GM21619 (cell line): ENCODE results near the gene CRYBG1.
"Not testable (repeated sequence)": the region's sequence is repeated elsewhere in the genome, so short reads cannot be mapped to it uniquely, and the experiment has no call there.

ENCODE experiments used
- ATAC-seq: cut with Tn5 transposase; IDR thresholded peaks from one replicate; pipeline ENCODE4 v1.9.1; 2021; ENCODE audit not compliant: unreplicated experiment

CRYBG1 gene

DNA sequence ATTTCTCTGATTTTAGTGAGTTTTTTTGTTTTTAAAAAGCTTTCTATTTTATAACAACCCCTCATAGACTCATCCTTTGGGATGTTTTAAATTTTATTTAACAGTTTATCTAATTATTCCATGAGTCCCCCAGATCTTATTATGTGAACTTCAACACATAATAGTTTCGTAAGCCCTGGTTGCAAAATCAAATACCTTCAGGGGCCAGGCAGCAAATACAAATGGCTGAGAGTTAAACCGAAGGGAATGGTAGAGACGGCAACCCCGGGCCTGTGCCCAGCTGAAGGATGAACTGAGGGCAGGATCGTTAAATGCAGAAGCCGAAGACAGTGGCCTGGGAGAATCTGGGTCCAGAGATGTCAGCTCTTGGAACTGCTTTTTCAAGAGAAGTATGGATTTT is 180.4 kb downstream of the CRYBG1 start:
- ATAC-seq, result no peak

DNA sequence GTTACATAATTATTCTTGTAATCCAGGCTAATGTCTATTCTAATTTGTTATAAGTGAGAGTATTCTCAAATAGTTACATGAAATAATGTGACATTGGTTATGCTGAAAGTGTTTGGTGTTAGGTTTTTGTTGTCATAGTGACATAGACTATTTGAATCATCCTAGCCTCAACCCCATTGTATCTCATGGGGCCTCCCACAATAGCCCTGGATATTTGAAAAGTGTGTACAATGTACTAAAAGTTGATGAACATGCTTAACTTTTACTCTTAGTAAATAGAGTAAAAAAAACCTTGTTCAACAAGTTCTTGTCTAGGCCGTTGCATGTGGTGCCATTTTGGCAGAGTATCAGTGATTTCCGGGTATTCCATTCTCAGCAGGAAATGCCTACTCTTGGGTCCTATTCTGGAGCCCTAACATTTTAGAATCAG is 185.8 kb downstream of the CRYBG1 start:
- no peak for ATAC-seq

DNA sequence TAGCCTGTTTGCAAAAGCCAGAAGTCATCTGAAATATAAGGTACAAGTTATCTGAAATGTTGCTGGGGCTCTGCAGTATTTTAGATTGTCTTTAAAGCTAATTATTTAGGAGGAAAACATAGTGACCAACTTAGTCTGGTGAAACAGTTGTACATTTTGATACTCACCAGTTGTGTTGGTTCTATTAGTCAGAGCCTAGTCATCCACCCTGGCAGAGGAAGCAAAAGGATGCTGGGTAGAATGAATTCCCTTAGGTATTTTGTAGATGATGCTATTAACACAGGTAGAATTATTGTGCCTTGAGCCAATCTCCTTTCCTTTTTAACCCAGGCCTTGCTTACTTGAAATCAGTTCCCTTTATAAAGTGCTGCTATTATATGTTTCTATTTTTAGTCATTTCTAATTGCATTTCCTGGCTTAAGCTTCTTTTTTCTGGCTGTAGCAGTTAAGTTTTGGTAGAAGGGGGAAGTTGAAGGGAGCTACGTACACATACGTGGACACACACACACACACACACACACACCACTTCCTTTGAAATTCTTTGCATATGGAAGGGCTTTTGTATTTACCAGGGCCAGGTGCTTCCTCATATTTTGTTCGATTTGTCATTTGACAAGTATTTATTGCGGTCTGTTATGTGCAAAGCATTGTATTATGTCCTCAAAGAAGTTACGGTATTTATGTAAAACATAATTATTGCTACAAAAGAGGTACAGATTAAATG is 186.3 kb downstream of the CRYBG1 start:
- ATAC-seq, result no peak

DNA sequence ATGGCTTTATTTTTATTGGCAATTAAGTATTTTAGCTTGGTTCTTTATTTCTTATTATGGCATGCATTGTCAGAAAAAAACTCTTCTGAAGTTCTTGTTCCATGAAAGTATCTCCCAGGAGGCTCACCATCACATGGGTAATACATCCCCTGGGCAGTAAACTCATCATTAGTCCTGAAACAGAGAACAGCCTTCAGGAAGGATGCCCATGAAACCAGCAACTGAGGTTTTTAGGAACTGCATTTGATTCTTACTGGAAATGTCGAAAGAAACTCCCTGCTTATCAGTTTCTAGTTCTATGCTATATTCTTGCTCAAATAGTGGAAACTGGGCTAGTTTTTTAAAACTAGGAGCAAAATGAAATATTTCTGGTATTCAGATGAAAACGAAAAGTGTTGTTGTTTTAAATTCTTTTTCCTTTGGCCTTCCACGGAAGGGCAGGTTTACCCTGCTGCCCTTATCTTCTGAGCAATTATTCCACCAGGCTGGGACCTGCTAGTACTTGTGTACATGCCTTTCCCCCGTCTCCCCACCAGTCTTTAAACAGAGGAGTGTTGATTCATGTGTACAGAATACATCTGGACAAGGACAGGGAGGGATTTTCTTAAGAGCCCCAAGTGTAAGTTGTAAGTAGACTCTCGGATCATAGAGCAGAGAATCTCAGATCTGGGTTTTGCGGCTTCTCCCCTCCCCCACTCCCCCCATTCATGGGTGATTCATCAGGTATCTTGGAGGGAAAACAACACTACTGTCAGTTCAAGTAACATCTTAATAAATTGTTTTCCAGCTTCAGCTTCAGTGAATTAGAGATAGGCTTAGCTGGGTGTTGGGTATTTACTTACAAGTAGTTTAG is 187.3 kb downstream of the CRYBG1 start:
- no peak for ATAC-seq

DNA sequence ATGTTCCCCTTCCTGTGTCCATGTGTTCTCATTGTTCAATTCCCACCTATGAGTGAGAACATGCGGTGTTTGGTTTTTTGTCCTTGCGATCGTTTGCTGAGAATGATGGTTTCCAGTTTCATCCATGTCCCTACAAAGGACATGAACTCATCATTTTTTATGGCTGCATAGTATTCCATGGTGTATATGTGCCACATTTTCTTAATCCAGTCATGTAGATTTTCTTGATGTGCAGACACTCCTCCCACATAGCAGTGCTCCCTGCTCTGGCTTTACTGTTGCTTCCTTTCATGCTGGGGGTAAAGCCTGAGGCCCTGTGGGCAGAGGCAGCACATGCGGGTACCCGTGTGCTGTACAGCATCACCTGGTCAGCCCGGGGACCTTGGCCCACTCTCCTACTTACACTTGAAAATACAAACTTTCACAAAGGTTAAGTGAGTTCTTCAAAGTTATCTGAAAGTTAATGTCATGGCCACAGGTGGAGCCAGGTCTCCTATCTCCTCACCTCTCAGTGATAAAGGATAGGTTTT is 188.5 kb downstream of the CRYBG1 start:
- ATAC-seq, result not testable (repeated sequence)

DNA sequence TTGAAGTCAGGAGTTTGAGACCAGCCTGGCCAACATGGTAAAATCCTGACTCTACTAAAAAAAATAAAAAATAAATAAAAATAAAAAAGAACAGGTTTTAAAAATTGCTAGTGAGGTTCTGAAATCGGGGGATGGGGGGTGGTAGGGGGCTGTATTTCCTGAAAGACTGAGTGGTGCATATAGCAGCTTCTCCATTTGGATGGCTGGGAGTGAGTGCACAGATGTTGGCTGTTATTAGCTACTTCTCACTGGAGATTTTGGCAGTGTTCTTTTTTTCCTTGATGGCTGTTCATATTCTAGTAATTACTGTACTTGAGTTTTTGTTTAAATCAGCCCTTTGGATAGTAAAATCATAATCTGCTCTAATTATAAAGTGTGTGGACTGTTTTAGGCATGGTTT is 189.0 kb downstream of the CRYBG1 start:
- ATAC-seq, result no peak

DNA sequence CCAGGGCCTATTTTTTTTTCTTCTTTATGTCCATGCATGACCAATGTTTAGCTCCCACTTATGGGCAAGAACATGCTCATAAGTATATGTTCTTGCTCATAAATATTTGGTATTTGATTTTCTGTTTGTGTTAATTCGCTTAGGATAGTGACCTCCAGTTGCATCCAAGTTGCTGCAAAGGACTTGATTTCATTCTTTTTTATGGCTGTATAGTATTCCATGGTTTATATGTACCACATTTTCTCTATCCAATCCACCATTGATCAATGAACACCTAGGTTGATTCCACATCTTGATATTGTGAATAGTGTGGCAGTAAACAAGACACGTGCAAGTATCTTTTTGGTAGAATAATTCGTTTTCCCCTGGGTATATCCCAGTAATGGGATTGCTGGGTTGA is 190.6 kb downstream of the CRYBG1 start:
- ATAC-seq, result no peak

DNA sequence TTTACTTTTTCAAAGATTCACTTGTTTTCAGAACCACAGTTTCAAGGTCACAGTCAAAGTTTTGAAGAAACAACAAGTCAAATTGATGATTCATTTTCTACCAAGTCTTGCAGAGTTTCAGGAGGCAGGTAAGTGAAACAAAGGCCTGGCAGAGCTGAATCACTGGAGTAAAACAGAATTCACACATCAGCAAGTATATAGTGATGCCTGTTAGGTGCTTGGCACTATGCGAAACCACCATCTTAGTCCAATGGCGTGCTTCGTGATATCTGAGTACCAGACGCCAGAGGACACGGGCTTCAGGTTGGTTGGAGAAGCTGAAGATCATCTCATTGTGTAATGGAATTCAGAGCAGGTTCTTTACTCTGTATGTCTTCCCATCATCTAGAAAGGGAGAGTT is 192.9 kb downstream of the CRYBG1 start:
- ATAC-seq, result no peak

DNA sequence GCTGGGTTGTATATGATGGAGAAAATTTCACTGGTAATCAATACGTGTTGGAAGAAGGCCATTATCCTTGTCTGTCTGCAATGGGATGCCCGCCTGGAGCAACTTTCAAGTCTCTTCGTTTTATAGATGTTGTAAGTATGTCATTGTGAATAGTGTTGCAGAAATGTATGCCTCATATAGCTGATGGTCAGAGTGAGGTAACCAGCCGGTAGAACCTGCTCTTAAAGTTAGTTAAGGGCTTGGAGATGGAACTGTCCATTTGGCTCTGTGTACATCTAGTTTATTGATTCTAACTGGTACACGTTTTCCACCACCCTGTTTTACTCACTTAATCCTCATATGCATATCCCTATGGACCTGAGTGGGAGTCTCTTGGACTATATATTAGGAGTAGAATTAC is 195.2 kb downstream of the CRYBG1 start:
- ATAC-seq, result no peak

DNA sequence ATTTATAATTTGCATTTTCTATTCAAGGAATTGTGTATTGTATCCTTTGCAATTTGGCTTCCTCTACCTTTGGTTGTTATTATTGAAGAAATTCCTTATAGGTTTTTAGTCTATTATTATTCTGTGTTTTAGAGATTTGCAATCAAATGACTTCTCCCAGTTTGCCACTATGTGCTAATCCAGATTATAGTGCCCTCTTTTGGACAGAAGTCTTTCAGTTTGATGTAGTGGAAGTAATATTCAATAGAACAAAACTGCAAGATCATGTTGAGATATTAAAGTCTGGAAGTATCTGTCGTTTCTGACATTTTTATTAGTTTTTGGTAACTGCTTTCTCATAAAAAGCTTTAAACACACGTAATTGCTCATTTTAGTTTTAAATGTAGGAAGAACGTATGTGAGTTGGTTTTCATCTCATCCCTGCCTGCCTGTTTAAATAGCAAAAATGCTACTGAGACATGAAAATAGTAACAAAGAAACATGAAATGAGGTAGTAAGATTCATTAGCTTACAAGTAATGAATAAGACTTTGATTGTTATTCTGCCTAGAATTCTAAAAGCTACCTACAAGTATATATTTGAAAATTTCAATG is 195.9 kb downstream of the CRYBG1 start:
- ATAC-seq, result no peak

DNA sequence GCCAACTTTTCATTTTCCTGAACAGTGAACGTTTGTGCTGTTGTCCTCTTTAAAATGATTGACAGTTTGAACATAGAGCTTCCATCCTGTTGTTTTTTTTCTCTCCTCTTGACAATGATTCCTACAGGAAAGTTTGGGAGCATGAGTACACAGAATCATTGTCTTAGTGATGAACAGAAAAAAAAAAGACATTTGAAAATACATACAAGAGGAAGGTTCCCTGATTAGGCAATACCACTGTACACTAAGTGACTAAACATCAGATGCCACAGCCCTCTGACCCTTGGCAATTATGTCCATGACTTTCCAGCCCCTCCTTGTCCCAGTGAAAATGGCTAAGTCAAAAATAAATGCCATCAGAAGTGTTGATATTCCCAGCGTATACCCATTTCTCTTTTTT is 197.3 kb downstream of the CRYBG1 start:
- ATAC-seq, result no peak

DNA sequence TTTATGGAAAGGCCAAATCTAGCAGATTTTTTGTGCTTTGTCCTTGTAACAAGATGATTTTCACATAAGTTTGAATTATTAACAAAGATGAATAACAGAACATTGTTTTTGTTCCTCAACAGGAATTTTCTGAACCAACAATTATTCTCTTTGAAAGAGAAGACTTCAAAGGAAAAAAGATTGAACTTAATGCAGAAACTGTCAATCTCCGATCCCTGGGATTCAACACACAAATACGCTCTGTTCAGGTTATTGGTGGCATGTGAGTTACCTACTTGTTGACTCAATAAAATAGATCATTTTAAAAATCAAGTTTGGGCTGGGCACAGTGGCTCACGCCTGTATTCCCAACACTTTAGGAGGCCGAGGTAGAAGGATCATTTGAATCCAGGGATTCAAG is 197.8 kb downstream of the CRYBG1 start:
- ATAC-seq, result no peak

DNA sequence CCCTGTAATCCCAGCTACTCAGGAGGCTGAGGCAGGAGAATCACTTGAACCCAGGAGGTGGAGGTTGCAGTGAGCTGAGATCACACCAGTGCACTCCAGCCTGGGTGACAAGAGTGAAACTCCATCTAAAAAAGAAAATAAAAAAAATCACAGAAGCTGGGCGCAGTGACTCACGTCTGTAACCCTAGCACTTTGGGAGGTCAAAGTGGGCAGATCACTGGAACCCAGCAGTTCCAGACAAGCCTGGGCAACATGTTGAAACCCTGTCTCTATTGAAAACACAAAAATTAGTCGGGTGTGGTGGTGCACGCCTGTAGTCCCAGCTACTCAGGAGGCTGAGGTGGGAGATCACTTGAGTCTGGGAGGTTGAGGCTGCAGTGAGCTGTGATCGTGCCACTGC is 199.1 kb downstream of the CRYBG1 start:
- ATAC-seq, result not testable (repeated sequence)

DNA sequence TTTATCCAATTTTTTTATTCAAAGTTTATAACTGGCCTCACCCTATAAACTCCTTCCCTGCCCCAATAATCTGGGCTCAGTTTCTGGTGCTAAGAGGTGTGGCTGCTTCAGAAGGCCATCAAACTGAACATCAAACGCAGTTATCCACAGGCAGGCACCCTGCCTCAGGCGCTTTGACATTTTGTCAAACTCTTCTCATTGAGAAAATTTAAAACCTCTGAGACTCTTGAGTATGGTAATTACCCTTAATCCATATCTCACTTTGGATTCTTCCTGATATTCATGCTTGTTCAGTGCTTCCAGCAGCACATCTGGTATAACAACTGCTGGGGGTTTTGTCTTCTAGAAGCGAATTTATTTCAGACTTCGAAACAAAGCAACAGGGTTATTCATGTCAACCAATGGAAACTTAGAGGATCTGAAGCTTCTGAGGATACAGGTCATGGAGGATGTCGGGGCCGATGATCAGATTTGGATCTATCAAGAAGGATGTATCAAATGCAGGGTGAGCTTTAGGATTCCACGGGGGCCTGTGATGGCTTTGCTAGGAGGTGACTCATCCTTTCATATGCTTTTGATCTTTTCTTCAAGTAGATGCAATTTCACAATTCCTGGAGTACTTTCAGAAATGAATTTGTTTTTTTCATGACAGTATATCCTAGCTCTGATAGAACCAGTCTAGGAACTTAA is 200.6 kb downstream of the CRYBG1 start:
- ATAC-seq, result no peak

DNA sequence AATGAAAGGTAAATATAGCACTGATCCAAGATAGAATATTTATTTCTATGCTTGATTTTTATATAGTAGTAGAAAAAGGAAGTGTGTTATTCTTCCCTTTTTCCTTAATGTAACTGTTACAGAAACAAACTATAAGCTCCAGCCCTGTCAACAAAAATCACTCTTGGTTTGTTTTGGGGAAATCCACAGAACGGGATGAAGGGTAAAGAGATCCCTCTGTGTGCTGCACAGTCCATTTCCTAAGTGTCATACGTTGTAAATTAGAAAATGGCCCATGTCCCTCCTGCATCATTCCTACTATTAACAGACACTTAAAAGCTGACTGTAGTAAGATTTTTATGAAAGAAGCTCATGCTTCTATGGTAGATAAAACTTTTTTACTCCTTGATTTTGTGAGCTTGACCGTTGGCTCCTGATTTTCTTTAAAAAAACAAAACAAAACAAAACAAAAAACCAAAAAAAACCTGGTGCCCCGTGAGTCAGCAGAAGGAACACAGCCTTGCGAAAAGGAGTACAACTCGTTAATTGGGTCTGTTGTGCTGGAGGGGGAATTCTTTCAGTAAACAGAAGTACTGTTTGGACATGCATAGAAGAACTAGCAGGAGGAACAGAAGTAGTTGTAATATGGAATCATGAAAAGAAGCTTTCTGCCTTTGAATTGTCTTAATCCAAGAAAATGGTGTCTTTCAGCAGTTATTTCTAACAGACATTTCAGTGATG is 201.3 kb downstream of the CRYBG1 start:
- no peak for ATAC-seq

DNA sequence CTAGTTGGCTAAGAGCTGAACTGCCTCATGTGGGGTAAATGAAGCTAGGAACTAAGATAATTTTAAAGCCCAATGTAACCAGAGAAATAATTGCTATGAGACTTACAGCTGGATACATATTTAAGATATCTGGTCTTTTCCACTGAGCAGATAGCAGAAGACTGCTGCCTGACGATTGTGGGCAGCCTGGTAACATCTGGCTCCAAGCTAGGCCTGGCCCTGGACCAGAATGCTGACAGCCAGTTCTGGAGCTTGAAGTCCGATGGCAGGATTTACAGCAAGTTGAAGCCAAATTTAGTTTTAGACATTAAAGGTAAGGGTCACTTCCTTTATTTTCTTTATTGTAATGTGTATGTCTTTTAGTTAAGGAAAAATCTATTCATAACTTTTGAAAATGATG is 203.1 kb downstream of the CRYBG1 start:
- ATAC-seq, result no peak

DNA sequence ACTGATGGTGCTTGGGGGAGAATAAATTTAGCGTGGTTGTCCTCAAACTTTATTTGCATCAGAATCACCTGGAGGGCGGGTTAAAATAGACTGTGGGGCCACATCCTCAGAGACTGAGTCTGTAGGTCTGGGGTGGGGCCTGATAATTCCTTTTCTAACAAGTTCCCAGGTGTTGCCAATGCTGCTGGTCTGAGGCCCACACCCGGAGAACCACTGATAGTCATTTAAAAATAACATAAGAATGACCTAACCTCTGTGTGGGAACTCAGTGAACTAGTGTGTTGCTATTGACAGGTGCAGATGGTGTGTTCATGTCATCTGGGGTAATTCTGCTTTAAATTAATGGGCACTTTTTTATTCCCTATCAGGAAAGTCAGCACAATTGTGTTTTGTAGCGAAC is 204.0 kb downstream of the CRYBG1 start:
- ATAC-seq, result no peak

DNA sequence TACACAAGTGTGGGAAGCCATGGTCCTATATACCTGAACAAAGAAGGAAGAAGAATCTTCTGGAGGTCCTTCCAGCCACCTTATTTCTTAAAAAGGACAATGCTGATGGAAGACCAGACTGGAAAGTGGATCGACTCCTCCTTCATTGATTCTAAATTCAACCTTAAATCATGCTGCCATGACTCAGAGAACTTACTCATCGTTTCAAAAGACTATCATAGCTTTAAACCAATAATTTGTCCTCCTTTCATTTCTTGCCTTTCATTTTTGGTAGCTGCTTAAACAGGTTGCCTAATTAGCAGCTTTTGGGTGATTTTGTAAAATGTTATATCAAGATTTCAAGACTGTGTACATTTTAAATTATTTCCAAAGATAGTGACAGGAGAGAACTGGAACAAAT is 208.0 kb downstream of the CRYBG1 start:
- ATAC-seq, result no peak

DNA sequence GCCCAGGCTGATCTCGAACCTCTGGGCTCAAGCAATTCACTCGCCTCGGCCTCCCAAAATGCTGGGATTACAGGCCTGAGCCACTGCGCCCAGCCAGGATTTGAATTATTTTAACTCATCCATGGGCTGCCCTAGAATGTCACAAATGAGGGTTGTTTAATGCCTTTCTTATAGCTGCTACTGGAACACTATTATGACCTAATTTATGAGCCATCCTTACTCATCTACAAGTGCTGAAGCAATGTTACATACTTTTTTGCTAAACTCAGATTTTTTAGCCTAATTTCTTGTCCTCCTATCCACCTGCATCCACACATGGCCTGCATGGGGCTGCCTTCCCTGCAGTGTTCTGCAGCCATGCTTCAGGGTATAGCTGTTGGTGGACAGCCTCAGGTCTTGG is 208.9 kb downstream of the CRYBG1 start:
- no peak for ATAC-seq

DNA sequence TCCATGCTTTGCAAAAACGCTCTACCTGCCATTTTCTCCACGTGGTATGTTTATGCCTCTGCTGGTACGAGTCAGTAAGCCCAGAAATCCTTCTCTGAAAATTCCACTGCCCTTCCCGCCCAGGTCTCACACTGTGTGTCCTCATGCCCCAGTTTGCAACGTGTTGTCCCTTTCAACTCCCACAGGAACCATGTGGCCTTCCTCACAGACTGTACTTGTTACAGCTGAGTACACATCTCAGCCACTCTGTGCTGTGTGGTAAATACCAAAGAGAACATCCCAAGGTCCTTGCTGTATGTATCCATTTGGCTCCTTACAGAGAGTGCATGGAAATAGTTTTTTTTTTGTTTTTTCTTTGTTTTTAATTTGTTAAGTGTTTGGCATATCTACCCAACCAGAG is 211.9 kb downstream of the CRYBG1 start:
- ATAC-seq, result no peak
